ENCODE results near the gene CENPM.

The CENPM gene

DNA sequence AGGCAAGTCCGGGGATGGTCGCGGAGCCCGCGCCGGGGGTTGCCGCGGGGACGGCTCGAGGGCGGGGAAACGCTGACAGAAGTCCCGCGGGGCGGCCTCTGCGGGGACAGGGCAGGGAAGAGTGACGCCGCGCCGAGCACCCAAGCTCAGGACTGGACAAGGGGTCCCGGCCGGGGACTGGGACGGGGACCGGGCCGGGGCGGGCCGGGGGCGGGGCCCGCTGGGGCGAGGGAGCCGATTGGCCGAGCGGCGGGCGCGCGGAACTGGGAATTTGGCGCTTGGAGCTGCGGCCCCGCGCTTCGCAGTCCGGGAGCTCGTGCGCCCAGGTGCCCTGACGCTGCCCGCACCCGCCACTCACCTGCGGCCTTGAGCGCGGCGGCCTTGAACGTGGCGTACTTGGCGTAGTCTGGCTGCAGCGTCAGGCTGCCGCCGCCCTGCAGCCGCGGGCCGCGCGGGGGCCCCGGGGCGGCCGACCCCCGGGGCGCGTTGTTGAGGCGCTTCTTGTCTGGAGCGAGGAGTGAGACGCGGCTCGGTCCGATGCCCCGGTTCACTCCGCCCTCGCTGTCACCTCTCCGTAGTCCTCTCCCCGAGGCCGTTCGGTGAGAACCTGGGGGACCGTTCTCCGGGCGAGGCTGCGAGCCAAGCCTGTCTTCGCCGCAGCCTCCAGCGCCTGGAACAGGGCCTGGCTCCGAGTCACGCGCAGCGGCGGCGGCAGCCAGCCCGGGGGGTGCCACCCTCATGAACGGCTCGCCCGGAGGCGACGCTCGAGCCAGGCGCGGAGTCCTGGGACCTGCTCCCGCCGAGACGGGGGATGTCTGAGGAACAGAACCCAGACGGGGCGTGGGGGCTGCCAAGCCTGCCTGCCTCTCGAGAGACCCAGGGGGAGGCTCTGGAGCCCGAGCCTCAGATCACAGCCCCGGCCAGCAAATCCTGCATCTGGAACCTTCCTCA lies 36.6 kb downstream of the CENPM start:
- H3K27me3 ChIP-seq (ENCODE audit: control insufficient read depth in 1 of 2, insufficient read depth in 2 of 2, low read length in 2 of 2): peaks cover 30 to 54% of the 10 kb centered on the region in 2 donors
- H3K9ac ChIP-seq (ENCODE audit: low read length): no peak overlapping the region
- peaks cover under 1% of the 10 kb centered on the region for H3K36me3 ChIP-seq (ENCODE audit: insufficient read depth, low read length)
- no peak overlapping the region for H3K27ac ChIP-seq (ENCODE audit: low read depth, low read length)
- peak overlapping the region; percentile 35 to 38 for H3K4me3 ChIP-seq (ENCODE audit: low read depth in 1 of 2, low read length in 2 of 2)
- H3K4me1 ChIP-seq (ENCODE audit: insufficient read depth, low read length): peaks cover 8% of the 10 kb centered on the region
- no peaks in the 10 kb centered on the region for H3K9me3 ChIP-seq (ENCODE audit: low read length)

DNA sequence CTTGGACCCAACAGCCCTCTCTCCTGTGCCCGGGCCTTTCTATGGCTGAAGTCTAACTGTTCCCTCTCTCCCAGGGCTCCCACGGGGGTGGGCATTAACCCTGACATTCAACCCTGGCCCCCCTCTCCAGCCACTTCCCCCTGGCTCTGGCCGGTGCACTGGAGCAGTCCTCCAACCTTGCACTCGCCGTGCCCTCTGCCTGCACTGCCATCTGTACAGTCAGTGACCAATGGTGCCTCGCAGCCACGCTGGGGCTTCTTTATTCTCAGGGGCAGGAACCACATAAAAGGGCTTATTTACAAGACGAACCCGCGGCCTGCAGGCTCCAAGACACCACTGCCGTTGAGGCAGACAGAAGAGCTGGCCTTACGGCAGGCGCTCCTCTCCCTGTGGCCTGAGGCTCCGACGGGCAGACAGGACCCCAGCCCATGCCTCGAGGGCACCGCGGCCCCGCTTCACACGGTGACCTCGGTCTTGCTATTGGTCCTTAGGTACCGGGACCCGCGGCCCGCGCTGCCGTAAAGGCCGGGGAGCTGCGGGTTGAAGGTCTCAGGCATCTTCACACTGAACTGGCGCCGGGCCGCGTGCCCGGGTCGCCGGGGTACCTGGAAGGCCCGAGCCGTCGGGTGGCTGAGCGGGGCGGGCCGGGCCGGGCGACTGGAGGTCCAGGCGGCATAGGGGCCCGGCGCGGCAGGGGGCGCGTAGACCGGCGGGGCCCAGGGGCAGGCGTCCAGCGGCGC lies 37.5 kb downstream of the CENPM start:
- Histone ChIP-seq H3K36me3 (ENCODE audit: insufficient read depth, low read length) (peaks cover 8% of the 10 kb centered on the region), H3K27ac (ENCODE audit: low read depth, low read length) (no peak overlapping the region), H3K9me3 (ENCODE audit: low read length) (no peaks in the 10 kb centered on the region), H3K4me3 (ENCODE audit: low read depth in 1 of 2, low read length in 2 of 2) (no peak overlapping the region), H3K27me3 (ENCODE audit: control insufficient read depth in 1 of 2, insufficient read depth in 2 of 2, low read length in 2 of 2) (peaks cover 26 to 50% of the 10 kb centered on the region in 2 donors), H3K4me1 (ENCODE audit: insufficient read depth, low read length) (peaks cover 8% of the 10 kb centered on the region), H3K9ac (ENCODE audit: low read length) (no peak overlapping the region)

DNA sequence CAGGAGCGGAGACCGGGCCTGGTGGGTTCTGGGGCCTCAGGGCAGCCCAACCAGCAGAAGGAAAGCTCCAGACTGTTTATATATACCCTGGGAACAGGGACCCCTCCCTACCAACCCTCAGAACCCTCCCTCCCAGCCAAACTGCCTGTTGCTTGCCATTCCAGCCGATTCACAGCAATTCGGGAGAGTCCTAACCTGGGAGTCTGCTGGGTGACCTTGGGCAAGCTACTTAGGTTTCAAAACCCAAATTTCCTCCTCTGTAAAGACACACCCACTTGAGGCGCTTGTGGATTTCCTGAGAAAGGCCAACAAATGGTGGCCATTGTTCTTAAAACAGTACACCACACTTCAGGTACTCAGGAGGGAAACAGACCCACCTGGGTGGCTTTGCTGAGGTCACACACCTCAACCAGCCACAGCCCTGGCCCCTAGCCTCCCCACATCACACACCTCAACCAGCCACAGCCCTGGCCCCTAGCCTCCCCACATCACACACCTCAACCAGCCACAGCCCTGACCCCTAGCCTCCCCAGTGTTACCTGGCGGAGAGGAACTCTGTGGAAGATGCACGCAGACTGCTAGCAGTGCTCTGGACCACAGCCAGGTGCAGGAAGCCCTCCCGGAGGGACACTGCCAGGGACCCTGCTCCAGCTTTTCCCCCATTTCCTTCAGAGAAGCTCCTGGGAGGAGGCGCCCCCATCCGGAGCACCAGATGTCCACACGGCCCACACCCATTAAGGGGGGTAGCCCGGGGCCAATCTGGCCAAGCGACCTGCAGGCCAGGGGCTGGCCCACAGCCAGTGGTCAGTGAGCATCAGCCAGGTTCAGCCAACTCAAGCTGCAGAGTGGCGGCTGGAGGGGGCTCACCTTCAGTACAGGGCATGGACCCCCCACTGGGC lies 38.3 kb downstream of the CENPM start:
- peaks cover 26 to 45% of the 10 kb centered on the region in 2 donors for H3K27me3 ChIP-seq (ENCODE audit: control insufficient read depth in 1 of 2, insufficient read depth in 2 of 2, low read length in 2 of 2)
- peaks cover 14% of the 10 kb centered on the region for H3K36me3 ChIP-seq (ENCODE audit: insufficient read depth, low read length)
- no peaks in the 10 kb centered on the region for H3K9me3 ChIP-seq (ENCODE audit: low read length)
- H3K4me3 ChIP-seq (ENCODE audit: low read depth in 1 of 2, low read length in 2 of 2): no peak overlapping the region
- no peak overlapping the region for H3K27ac ChIP-seq (ENCODE audit: low read depth, low read length)
- no peak overlapping the region for H3K9ac ChIP-seq (ENCODE audit: low read length)
- peaks cover 8% of the 10 kb centered on the region for H3K4me1 ChIP-seq (ENCODE audit: insufficient read depth, low read length)

DNA sequence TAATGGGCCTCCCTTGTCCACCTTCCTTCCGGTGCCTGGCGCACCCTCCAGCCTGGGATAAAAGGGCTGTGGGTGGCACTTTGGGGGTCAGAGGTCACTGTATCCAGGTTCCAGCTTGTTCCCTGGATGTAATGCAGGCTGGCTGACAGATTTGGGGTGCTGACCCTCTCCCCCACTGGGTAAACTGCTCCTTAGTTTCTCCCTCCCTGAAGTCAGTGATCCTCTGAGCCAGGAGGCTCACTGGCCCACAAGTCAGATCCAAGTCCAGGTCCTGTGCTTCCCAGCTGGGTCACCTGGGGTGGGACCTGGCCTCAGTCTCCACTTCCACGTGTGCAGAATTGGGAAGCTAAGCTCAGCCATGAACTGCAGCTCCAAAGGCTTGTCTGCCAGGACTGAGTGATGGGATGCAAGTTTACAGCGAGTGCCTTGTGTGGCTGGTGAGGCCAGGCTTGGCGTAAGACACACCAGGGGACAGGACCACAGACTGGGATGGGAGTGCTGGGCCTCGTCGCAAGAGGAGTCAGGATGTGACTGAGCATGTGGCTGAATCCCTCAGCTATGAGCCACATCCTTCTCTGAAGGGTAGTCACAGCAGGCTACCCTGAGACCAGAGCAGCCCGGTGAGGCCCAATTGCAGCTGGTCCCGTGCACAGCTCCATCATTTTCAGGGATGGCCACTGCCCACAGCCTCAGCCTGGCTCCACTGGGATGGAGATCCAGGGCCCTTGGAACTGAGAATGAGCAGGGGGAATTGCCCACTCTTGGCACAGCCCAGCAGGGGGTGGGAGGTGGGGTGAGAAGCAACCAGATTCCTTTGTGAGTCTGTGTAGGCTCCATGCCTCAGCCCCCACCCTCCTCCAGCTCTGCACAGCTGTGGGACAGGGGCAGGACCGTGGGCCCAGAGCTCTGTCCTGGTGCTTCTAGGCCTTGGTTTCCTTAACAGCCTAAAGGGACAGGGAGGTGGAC lies 39.2 kb downstream of the CENPM start:
- H3K9ac ChIP-seq (ENCODE audit: low read length): no peak overlapping the region
- peaks cover 14% of the 10 kb centered on the region for H3K36me3 ChIP-seq (ENCODE audit: insufficient read depth, low read length)
- H3K4me1 ChIP-seq (ENCODE audit: insufficient read depth, low read length): peaks cover 8% of the 10 kb centered on the region
- H3K27me3 ChIP-seq (ENCODE audit: control insufficient read depth in 1 of 2, insufficient read depth in 2 of 2, low read length in 2 of 2): peaks cover 18 to 36% of the 10 kb centered on the region in 2 donors
- no peak overlapping the region for H3K27ac ChIP-seq (ENCODE audit: low read depth, low read length)
- no peak overlapping the region for H3K4me3 ChIP-seq (ENCODE audit: low read depth in 1 of 2, low read length in 2 of 2)
- no peaks in the 10 kb centered on the region for H3K9me3 ChIP-seq (ENCODE audit: low read length)

DNA sequence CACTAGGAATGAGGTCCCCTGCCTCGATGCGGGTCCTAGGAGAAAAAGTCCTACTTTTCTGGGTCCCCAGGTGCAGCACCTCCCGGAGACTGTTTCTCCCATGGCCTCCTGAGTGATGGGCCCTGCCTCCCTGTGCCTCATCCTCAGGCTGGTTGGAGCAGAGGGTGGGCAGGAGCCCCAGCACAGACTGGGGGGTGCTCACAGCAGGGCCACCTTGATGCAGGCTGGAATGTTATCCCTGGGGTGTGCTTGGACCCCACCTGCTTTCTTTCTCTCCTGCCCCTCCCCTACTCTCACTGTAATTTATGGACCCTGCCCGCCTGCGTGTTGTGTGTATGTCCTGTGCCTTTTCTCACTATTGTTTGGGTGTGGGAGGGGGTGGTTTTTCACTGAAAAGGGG lies 40.1 kb downstream of the CENPM start:
- H3K27ac ChIP-seq (ENCODE audit: low read depth, low read length): no peak overlapping the region
- H3K36me3 ChIP-seq (ENCODE audit: insufficient read depth, low read length): peaks cover 14% of the 10 kb centered on the region
- peaks cover 8% of the 10 kb centered on the region for H3K4me1 ChIP-seq (ENCODE audit: insufficient read depth, low read length)

DNA sequence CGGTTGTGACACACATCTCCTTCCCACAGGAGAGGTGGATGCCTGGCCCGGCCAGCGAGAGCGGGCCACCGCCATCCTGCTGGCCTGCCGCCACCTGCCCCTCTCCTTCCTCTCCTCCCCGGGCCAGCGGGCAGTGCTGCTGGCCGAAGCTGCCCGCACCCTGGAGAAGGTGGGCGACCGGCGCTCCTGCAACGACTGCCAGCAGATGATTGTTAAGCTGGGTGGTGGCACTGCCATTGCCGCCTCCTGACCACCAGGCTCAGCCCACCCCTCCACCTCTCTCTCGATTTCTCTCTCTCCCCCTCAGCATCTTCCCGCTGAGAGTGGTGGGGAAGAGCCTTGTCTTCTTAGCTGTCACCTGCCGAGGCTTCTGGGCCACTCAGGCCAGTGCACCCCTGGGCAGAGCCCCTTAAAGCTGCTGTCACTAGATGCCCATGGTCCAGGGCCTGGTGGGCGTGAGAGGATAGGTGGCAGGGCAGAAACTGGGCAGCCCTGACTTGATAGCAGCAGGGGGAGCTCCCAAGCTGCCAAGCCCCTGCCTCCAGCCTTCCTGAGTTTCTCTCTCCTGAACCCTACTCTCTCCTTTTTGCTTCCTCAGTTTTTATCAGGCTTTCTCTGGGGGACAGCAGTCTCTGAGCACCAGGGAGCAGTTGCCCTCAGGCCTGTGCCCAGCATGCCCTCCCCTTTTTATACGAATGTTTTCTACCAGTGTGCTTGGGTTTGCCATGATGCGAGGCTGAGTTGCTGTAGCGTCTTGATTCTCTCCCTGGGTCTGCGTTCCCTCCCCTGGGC lies 41.3 kb downstream of the CENPM start:
- H3K9me3 ChIP-seq (ENCODE audit: low read length): no peaks in the 10 kb centered on the region
- peaks cover under 1% of the 10 kb centered on the region for H3K4me1 ChIP-seq (ENCODE audit: insufficient read depth, low read length)
- no peak overlapping the region for H3K27ac ChIP-seq (ENCODE audit: low read depth, low read length)
- H3K27me3 ChIP-seq (ENCODE audit: control insufficient read depth in 1 of 2, insufficient read depth in 2 of 2, low read length in 2 of 2): peaks cover under 1 to 15% of the 10 kb centered on the region in 2 donors
- peaks cover 14% of the 10 kb centered on the region for H3K36me3 ChIP-seq (ENCODE audit: insufficient read depth, low read length)
- no peak overlapping the region for H3K4me3 ChIP-seq (ENCODE audit: low read depth in 1 of 2, low read length in 2 of 2)
- no peak overlapping the region for H3K9ac ChIP-seq (ENCODE audit: low read length)

More for the DNA sequence above, 40.1 kb downstream of the CENPM start:
- H3K9me3 ChIP-seq (ENCODE audit: low read length): no peaks in the 10 kb centered on the region
- H3K27me3 ChIP-seq (ENCODE audit: control insufficient read depth in 1 of 2, insufficient read depth in 2 of 2, low read length in 2 of 2): peaks cover 9 to 27% of the 10 kb centered on the region in 2 donors
- no peak overlapping the region for H3K9ac ChIP-seq (ENCODE audit: low read length)
- no peak overlapping the region for H3K4me3 ChIP-seq (ENCODE audit: low read depth in 1 of 2, low read length in 2 of 2)

DNA sequence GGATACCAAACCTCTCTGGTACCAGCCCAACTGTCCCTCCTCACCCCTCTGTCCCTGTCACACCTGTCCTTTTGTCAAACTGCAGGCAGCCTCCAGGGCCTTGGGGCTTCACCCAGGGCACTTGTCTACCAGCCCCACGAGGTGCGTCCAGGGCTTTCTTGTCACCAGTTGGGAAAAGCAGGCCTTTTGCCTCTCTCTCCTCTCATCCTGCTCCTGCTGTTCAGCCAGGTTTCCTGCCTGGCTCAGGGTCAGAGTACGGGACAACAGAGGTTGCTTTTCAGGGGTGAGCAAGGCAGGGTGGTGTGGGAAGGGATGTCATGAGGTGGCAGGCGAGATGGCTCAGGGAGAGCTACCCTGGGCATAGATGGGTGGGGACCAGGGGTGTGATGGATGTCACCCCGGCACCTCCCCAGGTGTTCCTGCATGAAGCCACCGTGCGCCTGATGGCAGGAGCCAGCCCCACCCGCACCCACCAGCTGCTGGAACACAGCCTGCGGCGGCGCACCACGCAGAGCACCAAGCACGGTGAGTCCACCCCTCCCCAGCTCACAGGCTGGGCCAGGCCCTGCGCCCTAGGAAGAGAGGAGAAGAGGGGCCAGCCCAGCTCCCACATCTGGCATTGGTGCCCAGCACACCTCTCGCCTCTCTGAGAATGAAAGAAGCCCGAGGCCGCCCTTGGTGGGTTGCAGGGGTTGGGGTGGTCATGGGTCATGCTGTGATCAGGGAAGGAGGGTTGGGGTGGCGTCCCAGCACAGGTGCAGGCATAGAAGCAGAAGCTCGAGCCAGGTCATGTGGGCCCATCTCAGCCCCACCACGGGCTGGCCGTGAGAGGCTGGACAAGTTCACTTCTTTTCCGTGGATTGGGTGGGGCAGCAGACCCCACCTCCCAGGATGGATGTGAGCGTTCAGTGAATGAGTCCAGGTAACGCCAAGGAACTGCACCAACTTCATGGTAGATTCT lies 42.2 kb downstream of the CENPM start:
- no peak overlapping the region for H3K4me3 ChIP-seq (ENCODE audit: low read depth in 1 of 2, low read length in 2 of 2)
- H3K4me1 ChIP-seq (ENCODE audit: insufficient read depth, low read length): no peaks in the 10 kb centered on the region
- peaks cover 0 to 6% of the 10 kb centered on the region in 2 donors for H3K27me3 ChIP-seq (ENCODE audit: control insufficient read depth in 1 of 2, insufficient read depth in 2 of 2, low read length in 2 of 2)
- H3K9ac ChIP-seq (ENCODE audit: low read length): no peak overlapping the region
- peaks cover 21% of the 10 kb centered on the region for H3K36me3 ChIP-seq (ENCODE audit: insufficient read depth, low read length)
- no peaks in the 10 kb centered on the region for H3K9me3 ChIP-seq (ENCODE audit: low read length)
- no peak overlapping the region for H3K27ac ChIP-seq (ENCODE audit: low read depth, low read length)

DNA sequence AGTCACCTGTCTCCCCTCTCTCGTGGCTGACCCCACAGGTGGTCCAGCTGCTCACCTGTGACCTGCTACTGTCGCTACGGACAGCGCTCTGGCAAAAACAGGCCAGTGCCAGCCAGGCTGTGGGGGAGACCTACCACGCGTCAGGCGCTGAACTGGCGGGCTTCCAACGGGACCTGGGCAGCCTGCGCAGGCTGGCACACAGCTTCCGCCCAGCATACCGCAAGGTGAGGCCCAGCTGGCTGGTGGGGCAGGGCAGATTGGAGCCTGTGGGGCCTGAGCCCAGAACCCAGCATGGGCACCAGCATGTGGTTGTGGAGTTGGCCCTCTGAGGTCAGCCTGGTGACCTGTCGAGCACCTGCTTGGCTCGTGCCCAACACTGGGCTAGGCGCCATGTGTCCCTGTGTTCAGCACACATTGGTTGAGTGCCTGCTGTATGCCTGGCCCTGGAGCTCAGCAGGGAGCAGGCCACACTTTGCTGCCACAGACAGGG lies 44.0 kb downstream of the CENPM start:
- H3K9me3 ChIP-seq (ENCODE audit: low read length): no peaks in the 10 kb centered on the region
- peaks cover 27% of the 10 kb centered on the region for H3K36me3 ChIP-seq (ENCODE audit: insufficient read depth, low read length)
- H3K9ac ChIP-seq (ENCODE audit: low read length): no peak overlapping the region
- no peaks in the 10 kb centered on the region for H3K4me1 ChIP-seq (ENCODE audit: insufficient read depth, low read length)
- no peak overlapping the region for H3K4me3 ChIP-seq (ENCODE audit: low read depth in 1 of 2, low read length in 2 of 2)
- no peak overlapping the region for H3K27ac ChIP-seq (ENCODE audit: low read depth, low read length)
- no peaks in the 10 kb centered on the region for H3K27me3 ChIP-seq (ENCODE audit: control insufficient read depth in 1 of 2, insufficient read depth in 2 of 2, low read length in 2 of 2)

DNA sequence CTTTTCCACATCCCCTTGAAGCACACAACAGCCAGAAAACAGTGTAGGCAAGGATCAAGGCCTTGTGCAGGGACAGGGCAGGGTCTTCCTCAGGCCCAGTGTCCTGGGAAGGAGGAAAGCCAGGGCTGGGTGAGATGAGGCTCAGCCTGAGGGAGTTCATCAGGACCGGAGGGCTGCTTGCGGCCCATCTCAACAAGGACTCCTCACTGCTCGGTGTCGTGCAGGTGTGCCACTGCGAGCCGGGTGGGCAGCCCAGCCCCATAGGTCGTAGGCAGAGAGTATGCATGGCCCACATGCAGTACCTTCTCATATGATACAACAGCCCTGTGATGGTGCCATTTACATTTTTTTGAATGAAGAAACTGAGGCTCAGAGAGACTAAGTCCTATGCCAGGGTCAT lies 44.9 kb downstream of the CENPM start:
- no peak overlapping the region for H3K4me3 ChIP-seq (ENCODE audit: low read depth in 1 of 2, low read length in 2 of 2)
- no peaks in the 10 kb centered on the region for H3K4me1 ChIP-seq (ENCODE audit: insufficient read depth, low read length)
- no peaks in the 10 kb centered on the region for H3K27me3 ChIP-seq (ENCODE audit: control insufficient read depth in 1 of 2, insufficient read depth in 2 of 2, low read length in 2 of 2)
- H3K9me3 ChIP-seq (ENCODE audit: low read length): no peaks in the 10 kb centered on the region
- no peak overlapping the region for H3K9ac ChIP-seq (ENCODE audit: low read length)
- H3K36me3 ChIP-seq (ENCODE audit: insufficient read depth, low read length): peaks cover 34% of the 10 kb centered on the region
- no peak overlapping the region for H3K27ac ChIP-seq (ENCODE audit: low read depth, low read length)

All from muscle layer of colon (tissue), 2 donors.